Kidney (tissue), 14 donors: ENCODE data around the gene CPNE2. TPM values are rescaled to one million over a fixed set of nuclear protein-coding genes. Genes with fewer than 3 reads are reported as not detected.

Source experiments
- DNase-seq, 5 donors: peaks; one replicate each; pipeline ENCODE4 v3.0.0-alpha.2; 2013 to 2020
- FAIRE-seq: peaks from 2 replicates; lab custom pipeline; 2012; peaks lifted over from hg19 to GRCh38; lab: Jason Lieb, UNC
- H3K27ac ChIP-seq, 2 donors: one replicate each; pipeline ENCODE4 v1.7.0; 2013; ENCODE audit warnings: low read depth in 2 of 2, low read length in 2 of 2, inconsistent platforms in 1 of 2
- H3K27me3 ChIP-seq: one replicate; pipeline ENCODE4 v1.7.1; 2013; ENCODE audit warnings: low read length, inconsistent platforms; ENCODE audit not compliant: control insufficient read depth, insufficient read depth
- H3K36me3 ChIP-seq, 3 donors: one replicate each; pipeline versions ENCODE4 v1.7.0 to v1.7.1; 2013; ENCODE audit warnings: low read length in 3 of 3, control low read depth in 1 of 3, inconsistent platforms in 1 of 3; ENCODE audit not compliant: insufficient read depth in 3 of 3, control insufficient read depth in 2 of 3
- H3K4me1 ChIP-seq, 3 donors: one replicate each; pipeline versions ENCODE4 v1.7.0 to v1.7.1; 2013; ENCODE audit warnings: low read length in 3 of 3, inconsistent platforms in 1 of 3, low read depth in 1 of 3; ENCODE audit not compliant: control insufficient read depth in 2 of 3, insufficient read depth in 2 of 3
- H3K4me3 ChIP-seq, 3 donors: one replicate each; pipeline versions ENCODE4 v1.7.0 to v1.8.1; 2013; ENCODE audit warnings: low read length in 3 of 3, control low read depth in 1 of 3, inconsistent platforms in 1 of 3
- H3K9ac ChIP-seq, 3 donors: one replicate each; pipeline versions ENCODE4 v1.7.0 to v1.7.1; 2013; ENCODE audit warnings: low read length in 3 of 3, control low read depth in 1 of 3, inconsistent platforms in 1 of 3
- H3K9me3 ChIP-seq, 3 donors: one replicate each; pipeline versions ENCODE4 v1.7.0 to v1.7.1; 2013; ENCODE audit warnings: low read length in 3 of 3, control low read depth in 1 of 3, inconsistent platforms in 1 of 3; ENCODE audit not compliant: control insufficient read depth in 2 of 3, insufficient read depth in 1 of 3
- CTCF ChIP-seq: IDR thresholded peaks from 3 replicates; pipeline ENCODE4 v1.5.1; 2012; ENCODE audit warnings: mild to moderate bottlenecking, moderate library complexity, borderline replicate concordance; ENCODE audit not compliant: insufficient read depth; ENCODE audit errors: extremely low read depth
- intact Hi-C: fragments of 100-400 bp; cut with DNase I; formaldehyde crosslinking; loops from one replicate; pipeline ENCODE4 v1.11.1; 2022
- polyA plus RNA-seq: library from polyadenylated mRNA; stranded (reverse); fragments of 350-450 nt; fragmentation: Illumina TruSeq; extraction: RNeasy Lipid Tissue Mini Kit (QIAGEN cat#74804); gene quantifications from one replicate; pipeline ENCODE4 v1.2.3, GENCODE V29; 2014; ENCODE audit warnings: low read depth, low replicate concordance; ENCODE audit not compliant: insufficient read depth
- total RNA-seq: library from RNA; stranded (reverse); fragmentation: NEBNext Ultra II Directional; extraction: Animal tissue kit (Norgen Biotek cat#: 25700); gene quantifications from one replicate; pipeline ENCODE4 v1.2.1, GENCODE V29; 2021
- donor health status: control.
- donor health status: control.
- donor health status: control.
- donor health status: control.
- donor health status: control.
- donor health status: DM: yes; HTN: yes; CAD: no.
- donor health status: Normal renal cell carcinoma (clear cell type).

Gene CPNE2
- total and polyA plus RNA-seq, 2 donors from 2014 or later, result 24.1 to 33.1 TPM

- H3K9ac ChIP-seq, result no peak overlapping the region
- DNase-seq, result peak in 2 of 5 donors; percentile 80 to 84
These were observed 23.3 kb downstream of the CPNE2 start for GRCh38 chr16:57115514-57116182.

DNA sequence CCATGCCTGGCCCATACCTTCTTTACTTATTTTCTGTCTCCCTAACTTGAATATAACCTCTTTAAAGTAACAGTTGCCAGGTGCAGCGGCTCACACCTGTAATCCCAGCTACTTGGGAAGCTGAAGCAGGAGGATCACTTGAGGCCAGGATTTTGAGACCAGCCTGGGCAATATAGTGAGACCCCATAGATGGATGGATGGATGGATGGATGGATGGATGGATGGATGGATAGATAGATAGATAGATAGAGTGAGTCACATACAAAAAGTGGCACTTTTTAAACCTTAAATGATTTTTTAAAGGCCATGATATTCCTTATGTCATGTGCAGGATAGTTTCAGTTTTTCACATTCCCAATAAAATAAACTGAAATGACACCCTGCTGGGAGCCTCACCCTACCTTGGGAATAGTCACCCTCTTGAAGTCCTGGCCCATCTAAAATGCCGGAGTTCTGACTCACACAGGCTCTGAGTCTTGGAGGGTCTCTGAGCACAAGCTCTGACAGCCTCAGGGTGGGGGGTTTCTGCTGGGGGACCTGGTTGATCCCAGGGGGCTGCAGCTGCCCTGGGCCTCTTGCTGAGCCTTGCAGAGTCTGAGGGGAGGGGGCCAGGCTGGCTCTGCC is 26.2 kb downstream of the CPNE2 start:
- Histone ChIP-seq H3K9ac (no peak overlapping the region), H3K36me3 (no peaks in the 10 kb centered on the region), H3K9me3 (no peaks in the 10 kb centered on the region), H3K4me3 (no peak overlapping the region), H3K4me1 (peaks cover 0 to 4% (median 0%) of the 10 kb centered on the region in 3 donors), H3K27ac (no peak overlapping the region), H3K27me3 (no peaks in the 10 kb centered on the region)
- intact Hi-C loops, result no loop called here
- DNase-seq (no peak), FAIRE-seq (no peak)
- no peak for TF ChIP-seq CTCF

More at GRCh38 chr16:57115514-57116182, 23.3 kb downstream of the CPNE2 start:
- no peak for TF ChIP-seq CTCF
- Histone ChIP-seq H3K27ac (no peak overlapping the region), H3K4me3 (no peak overlapping the region), H3K4me1 (peaks cover 0 to 7% (median 0%) of the 10 kb centered on the region in 3 donors), H3K36me3 (no peaks in the 10 kb centered on the region), H3K27me3 (no peaks in the 10 kb centered on the region), H3K9me3 (no peaks in the 10 kb centered on the region)
- intact Hi-C loops, result no loop called here
- FAIRE-seq, result no peak

DNA sequence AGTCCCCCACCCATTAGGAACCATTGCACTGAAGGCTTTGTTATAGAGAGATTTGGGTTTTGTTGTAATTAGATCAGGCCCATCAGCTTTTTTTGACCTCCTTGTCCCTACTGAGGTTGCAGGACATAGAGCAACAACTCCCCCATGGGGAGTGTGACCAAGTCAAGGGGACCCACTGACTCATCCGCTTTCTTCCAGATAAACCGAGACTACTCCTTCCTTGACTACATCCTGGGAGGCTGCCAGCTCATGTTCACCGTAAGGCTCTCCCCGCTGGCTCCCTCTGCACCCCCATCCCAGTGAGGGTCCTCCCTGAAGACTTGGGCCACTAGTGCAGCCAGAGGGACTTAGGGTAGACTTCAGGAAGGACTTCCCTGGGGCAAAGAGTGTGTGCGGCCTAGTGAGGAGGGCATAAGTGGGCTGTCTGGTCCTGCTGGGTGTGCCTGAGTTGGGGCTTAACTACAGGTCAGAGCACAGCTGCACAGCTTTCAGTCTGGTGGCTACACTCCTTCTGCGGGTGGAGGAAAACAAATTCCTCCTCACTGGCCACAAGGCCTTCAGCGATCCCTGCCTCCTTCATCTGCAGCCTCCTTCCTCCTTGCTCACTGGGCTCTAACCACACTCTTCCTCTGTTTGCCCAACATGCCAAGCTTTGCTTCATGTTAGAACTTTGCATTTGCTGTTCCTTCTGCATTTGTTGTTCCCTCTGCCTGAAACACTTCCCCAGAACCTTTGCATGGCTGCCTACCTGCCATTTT is 31.0 kb downstream of the CPNE2 start:
- Histone ChIP-seq H3K27ac (no peak overlapping the region), H3K27me3 (no peaks in the 10 kb centered on the region), H3K36me3 (no peaks in the 10 kb centered on the region), H3K9me3 (no peaks in the 10 kb centered on the region), H3K9ac (no peak overlapping the region), H3K4me3 (no peak overlapping the region), H3K4me1 (no peaks in the 10 kb centered on the region)
- DNase-seq, result no peak
- TF ChIP-seq CTCF, result no peak
- FAIRE-seq, result no peak
- intact Hi-C loops, result no loop called here
